ENCODE results near the gene NT5C3B.

The NT5C3B gene

GRCh38 chr17:41787021-41787418, 49.0 kb downstream of the NT5C3B start:
- no peak overlapping the region for H4K91ac ChIP-seq (ENCODE audit: low read depth, low read length)
- no peak overlapping the region for H3K4ac ChIP-seq (ENCODE audit: low read depth, low read length)
- H3K79me2 ChIP-seq (ENCODE audit: control insufficient read depth, insufficient read depth, low read length, poor library complexity): peaks cover 38% of the 10 kb centered on the region
- no peak overlapping the region for H2AFZ ChIP-seq (ENCODE audit: insufficient read depth, low read length, poor library complexity)
- no peak overlapping the region for H3K9ac ChIP-seq (ENCODE audit: low read length)
- H3K9me3 ChIP-seq (ENCODE audit: insufficient read depth, low read depth, low read length): peaks cover 1% of the 10 kb centered on the region
- no peaks in the 10 kb centered on the region for H3K27me3 ChIP-seq (ENCODE audit: insufficient read depth, low read length)
- H3K4me2 ChIP-seq (ENCODE audit: low read length): peak overlapping the region; percentile 37
- peaks cover 26% of the 10 kb centered on the region for H3K79me1 ChIP-seq (ENCODE audit: low read length)
- H3K4me1 ChIP-seq (ENCODE audit: control insufficient read depth in 1 of 2, insufficient read depth in 2 of 2, low read length in 2 of 2): peaks cover 18 to 23% of the 10 kb centered on the region in 2 experiments
- no peak overlapping the region for H3K18ac ChIP-seq (ENCODE audit: low read length)
- no peak overlapping the region for H2AK5ac ChIP-seq (ENCODE audit: low read length)
- no peak overlapping the region for H2BK5ac ChIP-seq (ENCODE audit: low read depth, low read length, poor library complexity)
- H4K12ac ChIP-seq (ENCODE audit: low read depth, low read length): no peak overlapping the region
- no peak overlapping the region for H3K14ac ChIP-seq (ENCODE audit: low read length)
- H3K27ac ChIP-seq (ENCODE audit: low read depth, low read length): no peak overlapping the region
- no peak for DNase-seq
- H2BK12ac ChIP-seq (ENCODE audit: low read length): no peak overlapping the region
- peaks cover 5 to 9% of the 10 kb centered on the region in 2 experiments for H3K36me3 ChIP-seq (ENCODE audit: control insufficient read depth in 1 of 2, insufficient read depth in 2 of 2, low read length in 2 of 2)
- H2BK120ac ChIP-seq (ENCODE audit: insufficient read depth, low read length, poor library complexity): no peak overlapping the region
- H3K23ac ChIP-seq (ENCODE audit: low read length): no peak overlapping the region
- no CpG with 5 or more reads among the region's 4 CpGs for WGBS (ENCODE audit: extremely low coverage, insufficient coverage, insufficient read length)
- no peak overlapping the region for H3K4me3 ChIP-seq (ENCODE audit: low read depth, low read length)
- no peak overlapping the region for H4K8ac ChIP-seq (ENCODE audit: low read depth, low read length)

GRCh38 chr17:41786227-41787020, 49.6 kb downstream of the NT5C3B start, which contains the start of gene JUP:
TSS of gene JUP (minus strand) at chr17:41786711. CDS start at chr17:41771854, 14,857 bp downstream.
- Histone ChIP-seq H2BK5ac (ENCODE audit: low read depth, low read length, poor library complexity) (peak within 1 kb of the TSS; percentile 83), H4K12ac (ENCODE audit: low read depth, low read length) (peak within 1 kb of the TSS; percentile 78), H3K4me2 (ENCODE audit: low read length) (peak within 1 kb of the TSS; percentile 83), H3K79me1 (ENCODE audit: low read length) (peaks cover 26% of the 10 kb centered on the region), H3K27ac (ENCODE audit: low read depth, low read length) (peak within 1 kb of the TSS; percentile 93), H2BK12ac (ENCODE audit: low read length) (no peak within 1 kb of the TSS), H3K14ac (ENCODE audit: low read length) (peak within 1 kb of the TSS; percentile 97), H3K23ac (ENCODE audit: low read length) (no peak within 1 kb of the TSS), H3K79me2 (ENCODE audit: control insufficient read depth, insufficient read depth, low read length, poor library complexity) (peaks cover 43% of the 10 kb centered on the region), H3K18ac (ENCODE audit: low read length) (peak within 1 kb of the TSS; percentile 98), H3K36me3 (ENCODE audit: control insufficient read depth in 1 of 2, insufficient read depth in 2 of 2, low read length in 2 of 2) (peaks cover 5 to 13% of the 10 kb centered on the region in 2 experiments), H3K9ac (ENCODE audit: low read length) (peak within 1 kb of the TSS; percentile 86), H4K8ac (ENCODE audit: low read depth, low read length) (peak within 1 kb of the TSS; percentile 95), H4K91ac (ENCODE audit: low read depth, low read length) (peak within 1 kb of the TSS; percentile 98), H3K9me3 (ENCODE audit: insufficient read depth, low read depth, low read length) (no peaks in the 10 kb centered on the region), H3K4me3 (ENCODE audit: low read depth, low read length) (peak within 1 kb of the TSS; percentile 94), H2AK5ac (ENCODE audit: low read length) (peak within 1 kb of the TSS; percentile 99), H3K27me3 (ENCODE audit: insufficient read depth, low read length) (no peaks in the 10 kb centered on the region), H2AFZ (ENCODE audit: insufficient read depth, low read length, poor library complexity) (peak within 1 kb of the TSS; percentile 48), H3K4ac (ENCODE audit: low read depth, low read length) (peak within 1 kb of the TSS; percentile 99), H3K4me1 (ENCODE audit: control insufficient read depth in 1 of 2, insufficient read depth in 2 of 2, low read length in 2 of 2) (peaks cover 20 to 23% of the 10 kb centered on the region in 2 experiments), H2BK120ac (ENCODE audit: insufficient read depth, low read length, poor library complexity) (peak within 1 kb of the TSS; percentile 93)
- peak; percentile 100 for DNase-seq
- WGBS (ENCODE audit: extremely low coverage, insufficient coverage, insufficient read length): no CpG with 5 or more reads among the region's 79 CpGs

- Histone ChIP-seq H3K9me3 (ENCODE audit: insufficient read depth, low read depth, low read length) (no peaks in the 10 kb centered on the region), H3K23ac (ENCODE audit: low read length) (no peak overlapping the region), H3K79me2 (ENCODE audit: control insufficient read depth, insufficient read depth, low read length, poor library complexity) (peaks cover 46% of the 10 kb centered on the region), H3K4me2 (ENCODE audit: low read length) (peak overlapping the region; percentile 83), H4K12ac (ENCODE audit: low read depth, low read length) (peak overlapping the region; percentile 78), H3K14ac (ENCODE audit: low read length) (peak overlapping the region; percentile 97), H3K4ac (ENCODE audit: low read depth, low read length) (peak overlapping the region; percentile 99), H3K4me1 (ENCODE audit: control insufficient read depth in 1 of 2, insufficient read depth in 2 of 2, low read length in 2 of 2) (peaks cover 21 to 25% of the 10 kb centered on the region in 2 experiments), H2AFZ (ENCODE audit: insufficient read depth, low read length, poor library complexity) (peak overlapping the region; percentile 48), H4K8ac (ENCODE audit: low read depth, low read length) (peak overlapping the region; percentile 95), H3K36me3 (ENCODE audit: control insufficient read depth in 1 of 2, insufficient read depth in 2 of 2, low read length in 2 of 2) (peaks cover 5 to 15% of the 10 kb centered on the region in 2 experiments), H3K79me1 (ENCODE audit: low read length) (peaks cover 26% of the 10 kb centered on the region), H2AK5ac (ENCODE audit: low read length) (peak overlapping the region; percentile 99), H2BK12ac (ENCODE audit: low read length) (no peak overlapping the region), H3K18ac (ENCODE audit: low read length) (peak overlapping the region; percentile 98), H3K27me3 (ENCODE audit: insufficient read depth, low read length) (no peaks in the 10 kb centered on the region), H3K4me3 (ENCODE audit: low read depth, low read length) (peak overlapping the region; percentile 94), H4K91ac (ENCODE audit: low read depth, low read length) (peak overlapping the region; percentile 98), H3K27ac (ENCODE audit: low read depth, low read length) (peak overlapping the region; percentile 93), H2BK5ac (ENCODE audit: low read depth, low read length, poor library complexity) (peak overlapping the region; percentile 83), H2BK120ac (ENCODE audit: insufficient read depth, low read length, poor library complexity) (peak overlapping the region; percentile 93), H3K9ac (ENCODE audit: low read length) (peak overlapping the region; percentile 86)
- no CpG with 5 or more reads among the region's 22 CpGs for WGBS (ENCODE audit: extremely low coverage, insufficient coverage, insufficient read length)
- DNase-seq: peak in 1 of 2 donors; percentile 46
These were observed 50.2 kb downstream of the NT5C3B start for GRCh38 chr17:41785859-41786226.

GRCh38 chr17:41785091-41785858, 50.8 kb downstream of the NT5C3B start:
- H2AK5ac ChIP-seq (ENCODE audit: low read length): peak overlapping the region; percentile 99
- no CpG with 5 or more reads among the region's 13 CpGs for WGBS (ENCODE audit: extremely low coverage, insufficient coverage, insufficient read length)
- H4K12ac ChIP-seq (ENCODE audit: low read depth, low read length): peak overlapping the region; percentile 58
- peak overlapping the region; percentile 93 for H3K27ac ChIP-seq (ENCODE audit: low read depth, low read length)
- H2BK12ac ChIP-seq (ENCODE audit: low read length): no peak overlapping the region
- peak overlapping the region; percentile 98 for H3K18ac ChIP-seq (ENCODE audit: low read length)
- peak overlapping the region; percentile 95 for H4K8ac ChIP-seq (ENCODE audit: low read depth, low read length)
- H3K4me1 ChIP-seq (ENCODE audit: control insufficient read depth in 1 of 2, insufficient read depth in 2 of 2, low read length in 2 of 2): peaks cover 21 to 25% of the 10 kb centered on the region in 2 experiments
- H3K9ac ChIP-seq (ENCODE audit: low read length): peak overlapping the region; percentile 86
- H3K23ac ChIP-seq (ENCODE audit: low read length): no peak overlapping the region
- peak overlapping the region; percentile 99 for H3K4ac ChIP-seq (ENCODE audit: low read depth, low read length)
- H3K4me2 ChIP-seq (ENCODE audit: low read length): peak overlapping the region; percentile 83
- H2AFZ ChIP-seq (ENCODE audit: insufficient read depth, low read length, poor library complexity): no peak overlapping the region
- H3K9me3 ChIP-seq (ENCODE audit: insufficient read depth, low read depth, low read length): no peaks in the 10 kb centered on the region
- H3K36me3 ChIP-seq (ENCODE audit: control insufficient read depth in 1 of 2, insufficient read depth in 2 of 2, low read length in 2 of 2): peaks cover 5 to 15% of the 10 kb centered on the region in 2 experiments
- peak in 1 of 2 donors; percentile 31 for DNase-seq
- peaks cover 26% of the 10 kb centered on the region for H3K79me1 ChIP-seq (ENCODE audit: low read length)
- no peaks in the 10 kb centered on the region for H3K27me3 ChIP-seq (ENCODE audit: insufficient read depth, low read length)
- H3K4me3 ChIP-seq (ENCODE audit: low read depth, low read length): peak overlapping the region; percentile 94
- peak overlapping the region; percentile 83 for H2BK5ac ChIP-seq (ENCODE audit: low read depth, low read length, poor library complexity)
- peaks cover 46% of the 10 kb centered on the region for H3K79me2 ChIP-seq (ENCODE audit: control insufficient read depth, insufficient read depth, low read length, poor library complexity)
- peak overlapping the region; percentile 98 for H4K91ac ChIP-seq (ENCODE audit: low read depth, low read length)
- H2BK120ac ChIP-seq (ENCODE audit: insufficient read depth, low read length, poor library complexity): peak overlapping the region; percentile 93
- peak overlapping the region; percentile 97 for H3K14ac ChIP-seq (ENCODE audit: low read length)
